Measurements from ENCODE around the gene TSBP1. TPM values are rescaled to one million over a fixed set of nuclear protein-coding genes. Genes with fewer than 3 reads are reported as not detected.

Gene TSBP1
- total RNA-seq, 1 experiment from 2014 or later: not detected

DNA sequence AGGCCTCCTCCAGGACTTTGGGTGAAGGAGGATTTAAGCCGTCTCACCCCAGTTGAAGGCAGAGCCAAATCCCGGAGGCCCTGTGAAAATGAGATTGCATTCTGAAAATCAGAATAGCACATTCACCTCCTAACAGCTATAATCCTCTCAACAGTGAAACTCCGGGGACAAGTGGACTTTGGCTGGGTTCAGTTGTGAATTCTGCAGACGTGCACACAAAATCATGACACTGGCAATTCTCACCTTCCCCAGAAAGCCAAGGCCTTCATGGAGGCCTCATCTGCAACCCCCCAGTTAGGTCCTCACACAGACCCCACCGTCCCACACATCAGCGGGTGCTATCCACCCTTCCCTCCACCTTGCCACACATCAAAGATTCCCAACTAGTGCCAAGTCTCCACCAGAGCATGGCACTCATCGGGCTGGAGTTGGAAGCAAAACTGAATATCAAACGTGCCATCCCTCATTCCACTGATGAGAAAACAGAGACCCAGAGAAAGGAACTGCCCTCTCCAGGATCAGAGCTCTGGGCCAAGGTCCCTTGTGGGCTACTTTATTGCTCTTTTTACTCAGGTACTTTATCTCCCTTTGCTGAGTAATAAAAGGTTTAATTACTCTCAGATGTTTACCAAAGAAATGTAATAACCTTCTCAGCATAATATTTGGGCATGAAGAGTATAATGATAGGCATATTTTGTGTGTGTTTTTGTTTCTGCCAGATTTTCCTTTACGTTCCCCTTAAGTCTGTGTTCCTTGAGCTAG is 40.0 kb upstream of the TSBP1 start:
- Histone ChIP-seq H4K20me1 (ENCODE audit: insufficient read depth) (no peaks in the 10 kb centered on the region), H3K9me2 (ENCODE audit: insufficient read depth) (no peaks in the 10 kb centered on the region), H3K27ac (ENCODE audit: low read depth, low read length) (no peak overlapping the region), H2AFZ (ENCODE audit: low read depth, low read length, poor library complexity, severe bottlenecking) (no peak overlapping the region), H3K4me3 (replicated peaks in 1 of 2; ENCODE audit: low read depth in 1 of 2, low read length in 2 of 2) (no peak overlapping the region), H3K36me3 (ENCODE audit: control insufficient read depth in 1 of 2, insufficient read depth in 2 of 2, low read length in 2 of 2) (no peaks in the 10 kb centered on the region), H3K27me3 (ENCODE audit: insufficient read depth, low read length) (no peaks in the 10 kb centered on the region), H3K79me2 (ENCODE audit: insufficient read depth, low read length) (no peaks in the 10 kb centered on the region), H3K9ac (ENCODE audit: low read length) (no peak overlapping the region), H3K4me1 (ENCODE audit: control insufficient read depth in 1 of 2, insufficient read depth in 2 of 2, low read length in 2 of 2) (peaks cover 0 to 12% of the 10 kb centered on the region in 2 experiments; a peak in 3 of 4 replicates), H3K9me3 (ENCODE audit: control insufficient read depth in 1 of 2, insufficient read depth in 1 of 2, low read depth in 1 of 2, low read length in 2 of 2) (no peaks in the 10 kb centered on the region), H3K4me2 (ENCODE audit: low read length) (no peak overlapping the region)
- ChIA-PET POLR2A (no interaction called here), RAD21 (ENCODE audit: low non-redundant PET in 1 of 2, low total read pairs in 2 of 2, uncharacterized antibody in 2 of 2, unreplicated experiment in 2 of 2) (interaction anchor here in 1 of 2 experiments (2.0 kb wide), 1 partner anchor 374 kb away, joined by 4 read pairs; no protein-coding TSS in a partner anchor), CTCF (interaction anchor here (0.6 to 3.9 kb wide), 2 partner anchors 279 to 375 kb away, joined by 3 to 33 read pairs; no protein-coding TSS in a partner anchor)
- no peak for ATAC-seq
- TF ChIP-seq SRF (IDR thresholded peaks at IDR 0.05; ENCODE audit: low read depth) (no peak), ELF1 (IDR thresholded peaks at IDR 0.05; ENCODE audit: borderline replicate concordance, low read depth) (no peak), POLR2AphosphoS5 (IDR thresholded peaks at IDR 0.05; ENCODE audit: low read depth, low read length) (no peak), EZH2phosphoT487 (IDR thresholded peaks at IDR 0.05; ENCODE audit: borderline replicate concordance) (no peak), ZNF274 (IDR thresholded peaks at IDR 0.05; ENCODE audit: low read depth, low read length) (no peak), YY1 (IDR thresholded peaks at IDR 0.05; ENCODE audit: extremely low read depth, insufficient replicate concordance, low read depth, low read length) (no peak), RAD21 (IDR thresholded peaks at IDR 0.05; ENCODE audit: low read depth) (no peak), POLR2A (IDR thresholded peaks at IDR 0.05; ENCODE audit: borderline replicate concordance, extremely low read depth, insufficient read depth, insufficient read length) (no peak), CBX3 (IDR thresholded peaks at IDR 0.05; ENCODE audit: low read depth) (no peak), FOSL1 (IDR thresholded peaks at IDR 0.05; ENCODE audit: low read depth) (no peak)
- TF ChIP-seq, protein P1, sequence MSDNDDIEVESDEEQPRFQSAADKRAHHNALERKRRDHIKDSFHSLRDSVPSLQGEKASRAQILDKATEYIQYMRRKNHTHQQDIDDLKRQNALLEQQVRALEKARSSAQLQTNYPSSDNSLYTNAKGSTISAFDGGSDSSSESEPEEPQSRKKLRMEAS (IDR thresholded peaks at IDR 0.05): no peak
- TF ChIP-seq, protein P2, sequence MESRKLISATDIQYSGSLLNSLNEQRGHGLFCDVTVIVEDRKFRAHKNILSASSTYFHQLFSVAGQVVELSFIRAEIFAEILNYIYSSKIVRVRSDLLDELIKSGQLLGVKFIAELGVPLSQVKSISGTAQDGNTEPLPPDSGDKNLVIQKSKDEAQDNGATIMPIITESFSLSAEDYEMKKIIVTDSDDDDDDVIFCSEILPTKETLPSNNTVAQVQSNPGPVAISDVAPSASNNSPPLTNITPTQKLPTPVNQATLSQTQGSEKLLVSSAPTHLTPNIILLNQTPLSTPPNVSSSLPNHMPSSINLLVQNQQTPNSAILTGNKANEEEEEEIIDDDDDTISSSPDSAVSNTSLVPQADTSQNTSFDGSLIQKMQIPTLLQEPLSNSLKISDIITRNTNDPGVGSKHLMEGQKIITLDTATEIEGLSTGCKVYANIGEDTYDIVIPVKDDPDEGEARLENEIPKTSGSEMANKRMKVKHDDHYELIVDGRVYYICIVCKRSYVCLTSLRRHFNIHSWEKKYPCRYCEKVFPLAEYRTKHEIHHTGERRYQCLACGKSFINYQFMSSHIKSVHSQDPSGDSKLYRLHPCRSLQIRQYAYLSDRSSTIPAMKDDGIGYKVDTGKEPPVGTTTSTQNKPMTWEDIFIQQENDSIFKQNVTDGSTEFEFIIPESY (IDR thresholded peaks at IDR 0.05; ENCODE audit: extremely low read depth, insufficient replicate concordance, low read length): no peak
- DNase-seq (ENCODE audit: low read depth, low spot score): no peak
- no TSS peak for BruUV-seq (replicated peaks)
- intact Hi-C loops (cut with micrococcal nuclease): loop anchor here (1.0 kb wide), 1 partner anchor 166 kb away; no protein-coding TSS in a partner anchor

Data from HCT116 (cell line).